D721Med (cell line): ENCODE measurements around the gene MINDY4.

Experiments
- DNase-seq: peaks from one replicate; pipeline ENCODE4 v3.0.0; 2011; ENCODE audit warnings: low spot score; ENCODE audit not compliant: insufficient read length
- FAIRE-seq: peaks from 2 replicates; lab custom pipeline; 2011; peaks lifted over from hg19 to GRCh38; lab: Jason Lieb, UNC
- TF ChIP-seq, protein P1 (sequence below): IDR thresholded peaks from 2 replicates; pipeline ENCODE4 v1.5.1; 2012; ENCODE audit warnings: mild to moderate bottlenecking, control low read depth; ENCODE audit not compliant: insufficient read depth; ENCODE audit errors: missing control alignments

MINDY4 gene

DNA sequence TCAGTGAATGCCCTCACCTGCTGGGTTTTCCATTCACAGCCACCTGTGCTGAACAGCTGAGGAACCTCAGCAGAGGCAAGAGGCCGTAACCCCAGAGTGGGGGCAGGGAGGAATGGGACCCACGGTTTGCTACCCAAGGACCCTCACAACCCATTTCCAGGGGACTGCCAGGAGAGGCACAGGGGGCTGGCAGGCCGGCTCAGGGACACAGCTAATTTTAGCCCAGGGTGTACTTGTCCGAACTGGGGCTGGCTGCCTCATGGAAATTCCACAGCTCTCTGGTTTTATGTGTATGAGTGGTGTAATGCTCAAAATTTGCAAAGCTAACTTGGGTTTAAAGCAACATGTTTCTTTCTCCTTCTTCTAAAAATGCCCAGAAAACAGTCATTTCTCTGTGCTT lies 42.2 kb downstream of the MINDY4 start:
- TF ChIP-seq, protein P1, sequence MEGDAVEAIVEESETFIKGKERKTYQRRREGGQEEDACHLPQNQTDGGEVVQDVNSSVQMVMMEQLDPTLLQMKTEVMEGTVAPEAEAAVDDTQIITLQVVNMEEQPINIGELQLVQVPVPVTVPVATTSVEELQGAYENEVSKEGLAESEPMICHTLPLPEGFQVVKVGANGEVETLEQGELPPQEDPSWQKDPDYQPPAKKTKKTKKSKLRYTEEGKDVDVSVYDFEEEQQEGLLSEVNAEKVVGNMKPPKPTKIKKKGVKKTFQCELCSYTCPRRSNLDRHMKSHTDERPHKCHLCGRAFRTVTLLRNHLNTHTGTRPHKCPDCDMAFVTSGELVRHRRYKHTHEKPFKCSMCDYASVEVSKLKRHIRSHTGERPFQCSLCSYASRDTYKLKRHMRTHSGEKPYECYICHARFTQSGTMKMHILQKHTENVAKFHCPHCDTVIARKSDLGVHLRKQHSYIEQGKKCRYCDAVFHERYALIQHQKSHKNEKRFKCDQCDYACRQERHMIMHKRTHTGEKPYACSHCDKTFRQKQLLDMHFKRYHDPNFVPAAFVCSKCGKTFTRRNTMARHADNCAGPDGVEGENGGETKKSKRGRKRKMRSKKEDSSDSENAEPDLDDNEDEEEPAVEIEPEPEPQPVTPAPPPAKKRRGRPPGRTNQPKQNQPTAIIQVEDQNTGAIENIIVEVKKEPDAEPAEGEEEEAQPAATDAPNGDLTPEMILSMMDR = no peak
- no peak for DNase-seq
- FAIRE-seq = no peak

DNA sequence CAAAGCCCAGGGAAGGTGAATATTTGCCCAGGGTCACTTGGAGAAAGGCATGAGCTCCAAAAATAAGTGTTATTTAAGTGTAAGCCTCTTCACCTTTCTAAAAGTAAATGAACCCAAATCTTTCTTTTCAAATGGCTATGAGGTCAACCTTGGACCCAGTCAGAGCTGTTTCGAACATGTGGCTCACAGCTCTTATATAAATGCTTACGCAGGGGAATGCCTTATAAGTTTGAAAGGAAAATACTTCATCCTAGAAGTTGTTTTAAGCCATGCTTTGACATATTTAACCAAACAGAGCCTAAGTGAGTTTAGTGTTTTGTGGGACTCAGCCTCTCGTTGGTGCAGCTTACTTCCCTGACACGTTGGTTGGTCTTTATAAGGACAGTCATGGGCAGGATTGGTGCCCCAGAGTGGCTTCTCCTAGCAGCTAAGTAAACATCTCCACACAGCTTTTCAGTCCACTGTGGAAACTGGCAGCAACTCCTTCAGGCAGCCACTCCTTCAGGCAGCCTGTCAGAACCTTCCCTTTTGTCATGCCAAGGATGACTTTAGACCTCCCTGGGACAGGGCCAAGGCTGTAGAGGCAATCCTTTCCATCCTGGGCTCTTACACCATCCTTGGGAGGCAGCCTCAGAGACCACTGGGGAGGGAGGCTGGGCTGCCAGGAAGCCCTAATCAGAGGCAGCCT lies 43.6 kb downstream of the MINDY4 start:
- no peak for FAIRE-seq
- TF ChIP-seq, protein P1 = no peak
- no peak for DNase-seq

DNA sequence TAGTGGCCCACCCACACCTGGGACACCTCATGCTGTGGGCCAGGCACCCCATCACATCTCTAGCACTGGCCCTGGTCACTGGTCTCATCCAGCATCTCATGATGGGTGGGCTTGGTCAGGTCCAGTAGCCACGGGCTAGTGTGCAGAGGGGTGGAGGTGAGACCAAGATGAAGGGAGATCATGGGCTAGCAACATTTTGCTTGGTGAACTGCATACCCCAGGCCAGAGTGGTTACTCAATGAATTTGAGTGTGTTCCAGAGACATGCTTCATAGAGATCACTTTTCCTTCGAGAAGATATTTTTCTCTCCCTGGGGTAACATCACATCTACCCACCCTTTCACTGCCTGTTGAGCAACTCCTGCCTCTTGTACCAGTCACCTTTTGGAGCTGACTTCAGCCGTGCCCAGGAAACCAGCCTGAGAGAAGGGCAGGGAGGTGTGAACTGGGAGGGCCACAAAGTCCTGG lies 44.2 kb downstream of the MINDY4 start:
- DNase-seq (no peak), FAIRE-seq (no peak)
- TF ChIP-seq, protein P1 = no peak

DNA sequence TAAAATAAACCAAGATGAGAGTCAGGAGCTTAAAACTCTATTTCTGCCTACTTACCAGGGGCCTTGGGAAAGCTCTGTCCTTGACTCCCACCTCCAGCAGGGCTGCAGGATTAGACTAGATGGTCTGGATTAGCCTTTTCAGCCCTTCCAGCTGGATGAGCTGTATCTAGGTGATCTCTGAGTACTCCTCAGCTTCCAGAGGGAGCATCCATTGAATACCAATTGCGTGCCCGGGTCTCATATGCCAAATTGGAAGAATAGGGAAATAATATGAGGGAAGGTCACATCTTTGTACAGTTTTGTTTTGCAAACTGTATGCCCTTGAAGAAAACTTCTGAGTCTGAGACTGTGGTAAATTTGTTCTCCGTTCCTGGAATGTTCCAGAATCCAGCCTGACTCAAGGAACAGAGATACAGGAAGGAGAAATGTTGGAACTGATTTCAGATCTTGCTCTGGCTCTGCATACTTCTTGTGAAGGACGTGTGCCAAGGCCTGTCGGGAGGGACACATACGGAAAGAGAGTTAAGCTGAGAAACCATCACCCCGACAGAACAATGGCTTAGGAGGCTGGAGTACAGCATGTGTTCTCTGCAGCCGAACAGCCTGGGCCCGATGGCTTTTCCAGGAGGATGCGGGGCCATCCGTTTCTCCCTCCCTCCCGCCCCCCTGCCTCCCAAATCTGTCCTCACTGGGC lies 44.9 kb downstream of the MINDY4 start:
- TF ChIP-seq, protein P1 = no peak
- no peak for FAIRE-seq
- DNase-seq = no peak

DNA sequence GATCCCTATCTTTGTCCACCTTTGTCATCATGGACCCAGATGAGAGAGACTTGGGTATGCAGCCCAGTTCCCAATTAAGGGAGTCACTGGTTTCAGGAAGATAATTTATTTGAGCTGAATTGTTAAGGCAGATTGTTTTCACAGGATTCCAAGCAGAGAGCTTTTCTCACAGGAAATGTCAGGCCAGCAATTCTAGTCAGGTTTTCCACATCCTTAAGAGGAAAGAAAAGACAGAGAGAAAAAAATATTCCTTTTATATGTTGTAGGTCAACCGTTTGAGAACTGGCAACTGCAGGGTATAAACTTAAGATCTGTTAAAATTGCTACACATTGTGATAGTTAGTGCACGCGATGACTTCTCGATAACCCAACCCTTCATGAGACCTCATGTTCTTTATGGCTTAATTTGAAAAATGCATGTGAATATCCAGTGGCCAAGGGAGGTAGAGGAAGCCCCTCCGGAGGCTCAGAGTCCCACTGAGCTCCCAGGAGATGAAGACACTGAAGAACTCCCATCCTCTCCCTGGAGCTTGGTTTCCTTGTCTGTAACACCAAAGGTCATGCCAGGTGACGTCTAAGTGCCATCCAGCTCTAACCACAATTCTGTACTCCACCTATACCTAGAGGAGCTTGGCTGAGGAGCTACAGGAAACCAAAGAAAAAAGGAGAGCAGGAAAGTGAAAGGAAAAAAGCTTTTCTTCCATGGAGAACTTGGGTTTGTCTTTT lies 45.6 kb downstream of the MINDY4 start:
- DNase-seq = no peak
- TF ChIP-seq, protein P1 = no peak
- no peak for FAIRE-seq

DNA sequence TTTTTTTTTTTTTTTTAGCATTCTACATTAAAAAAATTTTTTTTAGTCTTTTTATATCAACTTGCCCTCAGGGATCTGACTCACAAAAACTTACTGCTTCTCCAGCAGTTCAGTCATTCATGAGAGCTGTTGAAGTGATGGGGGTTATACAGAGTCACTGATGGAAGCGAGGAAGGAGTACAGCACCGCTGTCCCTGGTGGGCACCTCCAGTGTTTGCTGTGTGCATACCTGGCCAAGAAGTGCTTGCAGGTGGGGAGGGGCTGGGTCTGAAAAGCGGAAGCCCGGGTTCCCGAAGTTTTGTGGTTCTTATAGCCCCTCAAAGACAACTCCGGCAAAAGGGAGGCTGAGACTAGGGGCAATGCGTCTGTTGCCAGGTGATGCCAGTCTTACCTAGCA lies 46.2 kb downstream of the MINDY4 start:
- no peak for DNase-seq
- TF ChIP-seq, protein P1 = no peak
- no peak for FAIRE-seq
